SJSA1 (cell line): ENCODE results near the gene CBX8. TPM values are rescaled to one million over a fixed set of nuclear protein-coding genes. Genes with fewer than 3 reads are reported as not detected.

ENCODE experiments used
- DNase-seq, 2 experiments: peaks; one replicate each; pipeline ENCODE4 v3.0.0-alpha.2; 2015 to 2020; ENCODE audit warnings: low spot score in 2 of 2, low read depth in 1 of 2
- H3K27ac ChIP-seq: fragments of 250-450 bp; sonication (Bioruptor Pico); 2 replicates; pipeline ENCODE4 v1.5.1; 2020; ENCODE audit warnings: mild to moderate bottlenecking, moderate library complexity
- H3K27me3 ChIP-seq: fragments of 250-450 bp; sonication (Bioruptor Pico); replicated peaks from 2 replicates; pipeline ENCODE4 v1.5.1; 2020; ENCODE audit warnings: mild to moderate bottlenecking, moderate library complexity
- H3K36me3 ChIP-seq: fragments of 250-450 bp; sonication (Bioruptor Pico); 2 replicates; pipeline ENCODE4 v1.5.1; 2020; ENCODE audit warnings: mild to moderate bottlenecking
- H3K4me1 ChIP-seq: fragments of 250-450 bp; sonication (Bioruptor Pico); replicated peaks from 2 replicates; pipeline ENCODE4 v1.6.1; 2021; ENCODE audit warnings: mild to moderate bottlenecking
- H3K4me3 ChIP-seq: fragments of 250-450 bp; sonication (Bioruptor Pico); 2 replicates; pipeline ENCODE4 v1.5.1; 2020; ENCODE audit warnings: mild to moderate bottlenecking
- H3K9me3 ChIP-seq: fragments of 250-450 bp; sonication (Bioruptor Pico); replicated peaks from 2 replicates; pipeline ENCODE4 v1.5.1; 2020; ENCODE audit warnings: mild to moderate bottlenecking
- total RNA-seq: library from RNA; depleted of rRNA; stranded (reverse); fragments of >200 nt; shearing (Covaris generic); gene quantifications from 2 replicates; pipeline ENCODE4 v1.2.3, GENCODE V29; 2014

Gene CBX8
- total RNA-seq, 1 experiment from 2014 or later, result 21.0 TPM

DNA sequence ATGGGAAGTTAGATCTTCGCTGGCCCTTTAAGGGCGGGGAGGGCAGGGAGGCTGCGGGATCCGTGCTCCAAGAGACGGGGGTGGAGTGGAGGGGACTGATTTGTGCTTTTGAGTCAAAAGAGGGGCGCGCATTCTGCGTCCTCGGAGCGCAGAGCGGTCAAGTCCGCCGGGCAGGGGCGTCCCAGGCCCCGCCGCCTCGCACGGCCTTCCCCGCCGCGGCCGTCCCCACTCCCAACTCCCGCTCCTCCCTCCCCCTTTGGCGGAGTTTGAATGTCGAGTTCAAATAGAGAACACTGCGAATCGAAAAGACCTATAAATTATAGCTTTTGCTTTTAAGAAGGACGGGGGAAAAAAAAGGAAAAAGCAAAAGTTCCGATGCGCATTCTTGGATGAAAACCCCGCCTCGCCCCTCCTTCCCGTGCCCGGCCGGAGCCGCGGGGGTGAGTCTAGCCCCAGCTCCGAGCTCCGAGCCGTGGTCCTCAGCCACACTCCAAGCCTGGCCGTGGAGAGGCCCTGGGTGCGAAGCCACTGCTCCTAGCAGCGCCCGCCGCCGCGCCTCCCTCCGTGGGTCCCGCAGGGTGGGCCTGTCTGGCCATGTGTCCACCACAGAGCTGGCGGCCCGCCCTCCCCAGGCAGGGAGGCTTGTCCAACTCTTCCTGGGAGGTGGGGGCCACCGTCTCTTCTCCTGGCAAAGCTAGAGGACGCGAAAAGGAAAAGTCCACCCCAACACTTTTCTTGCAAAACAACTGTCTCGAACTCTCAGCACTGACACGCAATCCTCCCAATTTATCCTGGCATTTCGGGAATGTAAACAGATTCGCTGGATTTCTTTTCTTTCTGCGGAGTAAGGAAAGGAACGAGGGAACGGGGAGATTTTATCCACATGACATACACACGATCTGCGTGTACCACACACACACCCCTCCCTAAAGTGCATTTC lies 3.6 kb downstream of the CBX8 start:
- Histone ChIP-seq H3K36me3 (peaks cover 22% of the 10 kb centered on the region), H3K27ac (peak overlapping the region; percentile 89), H3K9me3 (0 out of 2 replicates have a peak, but pooled peaks cover 6% of the 10 kb centered on the region), H3K4me3 (peak overlapping the region; percentile 36), H3K4me1 (peaks cover 57% of the 10 kb centered on the region), H3K27me3 (peaks cover 6% of the 10 kb centered on the region)
- peak; percentile 98 to 100 for DNase-seq

DNA sequence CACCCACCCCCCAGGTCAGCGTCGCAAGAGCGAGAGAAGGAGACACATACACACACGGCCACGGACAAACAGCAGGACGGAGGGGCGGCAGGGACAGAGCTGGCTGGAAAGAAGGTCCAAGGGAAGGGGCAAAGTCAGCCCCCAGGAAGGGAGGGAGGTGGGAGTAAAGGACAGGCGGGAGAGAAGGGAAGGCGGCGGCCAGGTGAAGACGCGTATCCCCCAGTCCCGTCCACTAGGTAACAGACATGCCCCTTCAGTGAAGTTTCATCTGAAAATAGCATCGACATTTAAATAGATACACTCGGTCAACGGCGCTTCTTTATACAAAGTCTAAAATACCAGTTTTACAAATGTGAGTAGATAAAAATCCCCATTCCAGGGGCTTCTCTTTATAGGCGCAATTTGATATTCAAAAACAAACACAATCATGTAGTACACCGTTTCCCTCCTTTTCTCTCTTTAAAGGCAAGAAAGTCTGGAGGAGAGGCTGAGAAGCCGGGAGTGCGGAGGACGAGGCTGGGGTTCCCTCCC lies 4.5 kb downstream of the CBX8 start:
- peak overlapping the region; percentile 43 for H3K27ac ChIP-seq
- no peaks in the 10 kb centered on the region for H3K27me3 ChIP-seq
- H3K4me3 ChIP-seq, result peak overlapping the region; percentile 36
- DNase-seq, result peak in 1 of 2 experiments; percentile 52
- H3K36me3 ChIP-seq, result peaks cover 22% of the 10 kb centered on the region
- H3K9me3 ChIP-seq, result 0 out of 2 replicates have a peak, but pooled peaks cover 3% of the 10 kb centered on the region
- H3K4me1 ChIP-seq, result peaks cover 50% of the 10 kb centered on the region

- DNase-seq, result no peak
- H3K36me3 ChIP-seq, result peaks cover 21% of the 10 kb centered on the region
- H3K4me3 ChIP-seq, result no peak overlapping the region
- 0 out of 2 replicates have a peak, but pooled peaks cover 3% of the 10 kb centered on the region for H3K9me3 ChIP-seq
- H3K4me1 ChIP-seq, result peaks cover 50% of the 10 kb centered on the region
- no peaks in the 10 kb centered on the region for H3K27me3 ChIP-seq
- H3K27ac ChIP-seq, result no peak overlapping the region
Measured at GRCh38 chr17:79791735-79792161, 5.1 kb downstream of the CBX8 start.

DNA sequence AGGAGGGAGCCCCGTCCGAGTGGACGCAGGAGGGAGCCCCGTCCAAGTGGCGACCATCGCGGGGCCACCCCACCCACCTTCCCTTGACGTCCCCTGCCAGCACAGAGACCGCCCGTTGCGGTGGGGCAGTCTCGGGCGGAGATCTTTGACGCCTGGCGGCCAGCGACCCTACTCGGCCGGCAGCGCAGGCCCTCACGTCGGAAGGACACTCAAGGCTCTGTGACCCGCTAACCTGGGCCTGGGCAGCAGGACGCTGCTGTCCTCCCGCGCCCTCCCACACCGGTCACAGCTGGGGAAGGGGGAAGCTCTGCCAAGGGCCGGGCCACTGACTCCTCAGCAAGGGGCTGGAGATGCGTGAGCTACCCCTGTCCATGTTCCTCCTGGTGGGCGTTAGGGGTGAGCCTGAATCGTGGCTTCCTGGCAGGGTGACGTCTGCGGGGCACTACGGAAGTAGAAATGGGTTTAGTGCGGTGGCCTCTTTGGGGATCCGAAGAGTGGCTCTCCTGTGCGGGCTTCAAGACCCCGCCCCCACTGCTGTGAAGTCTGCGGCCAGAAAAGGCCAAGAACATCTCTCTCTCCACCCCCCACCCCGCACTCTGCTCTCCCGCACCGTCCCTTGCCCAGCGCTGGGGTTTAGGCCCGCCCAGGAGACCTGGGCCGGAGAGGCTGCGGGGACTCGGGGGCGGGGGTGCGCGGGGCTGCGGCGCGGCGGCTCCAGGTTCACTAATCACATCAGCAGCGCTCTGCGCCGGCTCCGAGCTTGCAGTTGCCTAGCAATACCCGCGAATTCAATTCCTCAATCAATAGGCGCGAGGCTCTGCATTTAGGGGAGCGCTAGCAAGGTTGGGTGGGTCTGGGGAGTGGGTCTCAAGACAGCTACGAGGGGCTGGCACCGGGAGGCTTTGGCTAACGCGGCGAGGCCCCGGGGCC lies 5.8 kb downstream of the CBX8 start:
- Histone ChIP-seq H3K9me3 (0 out of 2 replicates have a peak, but pooled peaks cover 3% of the 10 kb centered on the region), H3K27me3 (no peaks in the 10 kb centered on the region), H3K27ac (no peak overlapping the region), H3K36me3 (peaks cover 14% of the 10 kb centered on the region), H3K4me1 (peaks cover 47% of the 10 kb centered on the region), H3K4me3 (no peak overlapping the region)
- DNase-seq, result no peak

GRCh38 chr17:79789943-79790804 lies 6.7 kb downstream of the CBX8 start:
- Histone ChIP-seq H3K36me3 (peaks cover 10% of the 10 kb centered on the region), H3K27me3 (no peaks in the 10 kb centered on the region)
- DNase-seq, result peak in 1 of 2 experiments; percentile 70

DNA sequence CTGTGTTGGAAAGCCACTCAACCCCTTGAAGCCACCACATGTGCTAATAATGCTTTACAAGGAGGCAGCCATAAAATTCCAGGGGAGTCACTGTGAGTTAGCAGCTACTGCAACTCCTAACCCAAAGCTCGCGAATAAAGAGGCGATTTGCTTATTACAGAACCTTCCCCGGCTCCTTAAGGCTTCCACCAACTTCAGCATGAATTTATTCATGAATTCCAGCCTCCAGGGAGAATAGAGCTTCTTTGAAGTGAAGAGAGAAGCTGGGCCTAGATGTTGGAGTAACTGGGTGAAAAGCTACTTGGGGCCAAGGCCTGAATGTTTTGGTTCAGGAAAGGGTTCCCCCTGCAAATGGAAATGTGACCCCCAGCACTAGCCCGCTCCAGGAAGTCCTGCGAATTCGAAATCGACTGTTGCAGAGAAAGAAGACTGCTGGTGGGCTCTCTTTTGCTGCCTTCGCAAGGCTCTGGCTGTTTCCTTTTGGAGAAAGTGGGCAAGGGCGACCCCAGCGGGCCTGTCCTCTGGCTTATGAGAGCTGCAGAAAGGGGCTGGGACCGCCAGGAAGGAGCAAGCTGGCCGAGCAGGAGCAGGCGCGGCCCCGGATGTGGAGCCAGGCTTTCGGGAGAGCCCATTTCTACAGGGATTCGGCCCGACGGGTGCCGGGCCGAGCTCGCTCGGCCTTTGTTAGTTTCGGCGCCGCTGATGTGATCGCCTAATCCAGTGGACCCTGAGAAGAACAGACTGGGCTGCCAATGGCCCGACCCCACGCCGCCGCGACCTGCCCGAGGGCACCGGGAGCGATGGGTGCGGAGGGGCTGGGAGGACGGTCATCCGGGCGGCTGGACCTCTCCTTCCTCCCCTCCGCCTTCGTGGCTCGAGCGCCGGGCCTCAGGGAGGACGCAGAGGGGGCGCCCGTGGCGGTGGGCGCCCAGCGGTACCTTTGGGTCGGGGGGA lies 7.6 kb downstream of the CBX8 start:
- 0 out of 2 replicates have a peak, but pooled peaks cover 3% of the 10 kb centered on the region for H3K9me3 ChIP-seq

More at GRCh38 chr17:79789943-79790804, 6.7 kb downstream of the CBX8 start:
- Histone ChIP-seq H3K9me3 (0 out of 2 replicates have a peak, but pooled peaks cover 3% of the 10 kb centered on the region), H3K4me3 (peak overlapping the region; percentile 2; the same call in 1 of the 2 replicates), H3K27ac (no peak overlapping the region), H3K4me1 (peaks cover 41% of the 10 kb centered on the region)

GRCh38 chr17:79788455-79788854 lies 8.4 kb downstream of the CBX8 start:
- no peak overlapping the region for H3K4me3 ChIP-seq
- no peaks in the 10 kb centered on the region for H3K27me3 ChIP-seq
- H3K36me3 ChIP-seq, result peaks cover 19% of the 10 kb centered on the region
- peaks cover 25% of the 10 kb centered on the region for H3K4me1 ChIP-seq
- no peak overlapping the region for H3K27ac ChIP-seq
- no peak for DNase-seq
- 0 out of 2 replicates have a peak, but pooled peaks cover 3% of the 10 kb centered on the region for H3K9me3 ChIP-seq

More for the DNA sequence above, 7.6 kb downstream of the CBX8 start:
- Histone ChIP-seq H3K27me3 (no peaks in the 10 kb centered on the region), H3K4me1 (peaks cover 32% of the 10 kb centered on the region), H3K4me3 (peak overlapping the region; percentile 2; the same call in 1 of the 2 replicates), H3K36me3 (peaks cover 11% of the 10 kb centered on the region), H3K27ac (no peak overlapping the region)
- DNase-seq, result no peak

- H3K4me1 ChIP-seq, result peaks cover 14% of the 10 kb centered on the region
- no peaks in the 10 kb centered on the region for H3K27me3 ChIP-seq
- DNase-seq, result no peak
- H3K36me3 ChIP-seq, result peaks cover 24% of the 10 kb centered on the region
- H3K4me3 ChIP-seq, result no peak overlapping the region
- H3K27ac ChIP-seq, result no peak overlapping the region
- 0 out of 2 replicates have a peak, but pooled peaks cover 3% of the 10 kb centered on the region for H3K9me3 ChIP-seq
Measured at GRCh38 chr17:79786930-79787643, 9.8 kb downstream of the CBX8 start.

DNA sequence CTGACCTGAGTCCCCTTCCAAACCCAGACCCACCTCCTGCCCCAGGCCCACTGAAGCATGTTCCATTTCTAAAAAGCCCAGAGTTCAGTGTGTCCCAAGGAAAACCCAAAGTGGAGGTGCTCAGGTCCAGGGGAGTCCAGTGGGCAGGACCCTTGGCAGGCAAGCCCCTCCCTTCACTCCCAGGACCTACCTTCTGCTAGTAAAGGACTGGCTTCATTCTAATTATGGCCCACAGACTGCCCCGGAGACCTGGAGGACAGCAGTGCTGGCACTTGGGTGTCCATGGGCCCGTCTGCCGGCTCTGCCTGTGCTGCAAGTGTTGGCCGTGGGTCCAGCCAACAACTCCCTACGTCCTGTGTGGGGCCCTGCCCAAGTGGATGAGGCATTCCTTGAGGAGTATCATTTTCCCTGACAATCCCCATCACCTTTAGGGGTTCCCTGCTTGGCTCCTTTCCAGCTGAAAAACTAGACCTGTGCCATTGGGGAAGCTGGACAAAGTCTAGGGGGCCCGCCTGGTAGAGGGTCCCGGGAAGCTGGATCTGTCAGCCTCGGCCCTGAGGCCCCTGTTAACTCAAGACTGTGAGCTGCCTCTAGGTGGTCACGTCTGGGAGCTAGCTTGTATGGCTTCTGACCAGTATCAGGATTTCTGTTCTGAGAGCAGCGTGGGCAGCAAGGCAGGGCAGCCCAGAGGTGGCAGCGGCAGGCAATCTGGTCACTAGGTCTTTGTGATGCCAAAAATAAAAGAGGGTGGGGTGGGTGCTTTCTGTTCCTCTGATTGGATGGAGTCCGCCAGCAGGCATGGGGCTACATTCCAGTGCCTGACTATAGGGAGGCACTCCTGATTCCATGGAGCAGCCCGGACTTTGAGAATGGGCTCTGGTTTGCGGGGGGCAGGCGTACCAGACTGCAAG lies 10.7 kb downstream of the CBX8 start:
- Histone ChIP-seq H3K9me3 (0 out of 2 replicates have a peak, but pooled peaks cover 3% of the 10 kb centered on the region), H3K27ac (no peak overlapping the region), H3K4me1 (peaks cover 10% of the 10 kb centered on the region), H3K4me3 (no peak overlapping the region), H3K36me3 (peaks cover 28% of the 10 kb centered on the region), H3K27me3 (no peaks in the 10 kb centered on the region)
- no peak for DNase-seq

GRCh38 chr17:79785017-79785899 lies 11.6 kb downstream of the CBX8 start:
- no peaks in the 10 kb centered on the region for H3K27me3 ChIP-seq
- DNase-seq, result no peak
- H3K9me3 ChIP-seq, result 0 out of 2 replicates have a peak, but pooled peaks cover 3% of the 10 kb centered on the region
- no peak overlapping the region for H3K27ac ChIP-seq
- H3K4me3 ChIP-seq, result no peak overlapping the region
- H3K4me1 ChIP-seq, result peaks cover 8% of the 10 kb centered on the region
- peaks cover 28% of the 10 kb centered on the region for H3K36me3 ChIP-seq
